ENCODE results near the gene DHH. TPM values are rescaled to one million over a fixed set of nuclear protein-coding genes. Genes with fewer than 3 reads are reported as not detected.

The DHH gene
- total RNA-seq, 1 donor from 2014 or later = 1.5 TPM

GRCh38 chr12:49048953-49049352 lies 45.6 kb downstream of the DHH start:
- no peak for TF ChIP-seq CTCF (IDR thresholded peaks at IDR 0.05)
- intact Hi-C loops (cut with DNase I) = no loop called here
- no peak overlapping the region for H3K4me3 ChIP-seq
- ATAC-seq = no peak
- H3K4me1 ChIP-seq = no peaks in the 10 kb centered on the region
- H3K36me3 ChIP-seq = peaks cover 100% of the 10 kb centered on the region
- H3K27ac ChIP-seq = no peak overlapping the region
- H3K27me3 ChIP-seq (ENCODE audit: low read depth) = no peaks in the 10 kb centered on the region
- no peaks in the 10 kb centered on the region for H3K9me3 ChIP-seq
- peak; percentile 25 for DNase-seq

- Histone ChIP-seq H3K4me3 (no peak overlapping the region), H3K9me3 (no peaks in the 10 kb centered on the region), H3K36me3 (peaks cover 100% of the 10 kb centered on the region), H3K4me1 (no peaks in the 10 kb centered on the region), H3K27ac (no peak overlapping the region), H3K27me3 (ENCODE audit: low read depth) (no peaks in the 10 kb centered on the region)
- DNase-seq (peak; percentile 45), ATAC-seq (no peak)
- intact Hi-C loops (cut with DNase I) = no loop called here
- TF ChIP-seq CTCF (IDR thresholded peaks at IDR 0.05) = no peak
Observed at GRCh38 chr12:49046129-49046895, 48.3 kb downstream of the DHH start.

- ATAC-seq = no peak
- H3K27me3 ChIP-seq (ENCODE audit: low read depth) = no peaks in the 10 kb centered on the region
- DNase-seq = peak; percentile 17
- H3K4me1 ChIP-seq = no peaks in the 10 kb centered on the region
- intact Hi-C loops (cut with DNase I) = no loop called here
- H3K9me3 ChIP-seq = no peaks in the 10 kb centered on the region
- TF ChIP-seq CTCF (IDR thresholded peaks at IDR 0.05) = no peak
- peaks cover 99% of the 10 kb centered on the region for H3K36me3 ChIP-seq
- no peak overlapping the region for H3K27ac ChIP-seq
- no peak overlapping the region for H3K4me3 ChIP-seq
Observed at GRCh38 chr12:49044660-49045059, 49.9 kb downstream of the DHH start.

- peak; percentile 59 to 70 for ATAC-seq
- Histone ChIP-seq H3K27ac (no peak overlapping the region), H3K9me3 (no peaks in the 10 kb centered on the region), H3K4me1 (no peaks in the 10 kb centered on the region), H3K27me3 (ENCODE audit: low read depth) (no peaks in the 10 kb centered on the region), H3K4me3 (no peak overlapping the region), H3K36me3 (peaks cover 99% of the 10 kb centered on the region)
- intact Hi-C loops (cut with DNase I) = no loop called here
- peak; percentile 79 for DNase-seq
- peak; percentile 65 for TF ChIP-seq CTCF (IDR thresholded peaks at IDR 0.05)
Observed at GRCh38 chr12:49043856-49044258, 50.7 kb downstream of the DHH start.

DNA sequence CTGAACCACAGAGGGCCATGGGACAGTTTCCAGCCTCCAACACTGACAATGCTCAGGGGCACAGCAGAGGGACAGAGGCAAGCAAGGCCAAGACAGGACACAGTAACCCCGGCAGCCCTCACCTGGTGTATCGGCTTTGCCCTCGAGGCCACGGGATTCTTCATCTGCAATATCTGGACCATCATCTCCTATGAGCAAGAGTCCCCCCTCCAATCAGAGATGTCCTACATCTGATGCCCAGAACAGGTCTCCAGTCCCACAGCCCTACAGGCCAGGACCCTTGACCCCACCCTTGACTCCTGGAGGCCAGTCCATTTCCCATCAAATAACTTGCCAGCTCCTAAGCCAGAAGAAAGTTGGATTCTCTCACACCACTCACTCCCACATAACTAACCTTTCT lies 51.4 kb downstream of the DHH start:
- H3K4me3 ChIP-seq = no peak overlapping the region
- no peaks in the 10 kb centered on the region for H3K9me3 ChIP-seq
- ATAC-seq (no peak), DNase-seq (peak; percentile 28)
- intact Hi-C loops (cut with DNase I) = no loop called here
- no peak for TF ChIP-seq CTCF (IDR thresholded peaks at IDR 0.05)
- no peaks in the 10 kb centered on the region for H3K27me3 ChIP-seq (ENCODE audit: low read depth)
- H3K4me1 ChIP-seq = no peaks in the 10 kb centered on the region
- no peak overlapping the region for H3K27ac ChIP-seq
- peaks cover 99% of the 10 kb centered on the region for H3K36me3 ChIP-seq
